Prostate gland (tissue), 2 donors: ENCODE results near the gene CRTAC1.

Experiments
- CTCF ChIP-seq, 4 experiments: fragments of 200-600 bp in 2 of 4; fragments of 450-650 bp in 2 of 4; sonication (generic) in 2 of 4; IDR thresholded peaks; 1 replicate in 3 of 4; 2 replicates in 1 of 4; pipeline ENCODE4 v1.5.1; 2016 to 2019; ENCODE audit warnings: antibody characterized with exemption in 4 of 4, mild to moderate bottlenecking in 2 of 4, moderate library complexity in 2 of 4
- POLR2AphosphoS5 ChIP-seq: sonication (generic); formaldehyde crosslinking; IDR thresholded peaks from one replicate; pipeline ENCODE4 v1.6.1; 2017; ENCODE audit warnings: antibody characterized with exemption

- TF ChIP-seq CTCF (IDR thresholded peaks at IDR 0.05) (no peak), POLR2AphosphoS5 (no peak)
Measured at GRCh38 chr10:97895084-97895483, 135.3 kb downstream of the CRTAC1 start.
